Measurements from ENCODE around the gene UBE2O. TPM values are rescaled to one million over a fixed set of nuclear protein-coding genes. Genes with fewer than 3 reads are reported as not detected.

The UBE2O gene
- total RNA-seq, 1 donor from 2014 or later: 19.3 TPM

DNA sequence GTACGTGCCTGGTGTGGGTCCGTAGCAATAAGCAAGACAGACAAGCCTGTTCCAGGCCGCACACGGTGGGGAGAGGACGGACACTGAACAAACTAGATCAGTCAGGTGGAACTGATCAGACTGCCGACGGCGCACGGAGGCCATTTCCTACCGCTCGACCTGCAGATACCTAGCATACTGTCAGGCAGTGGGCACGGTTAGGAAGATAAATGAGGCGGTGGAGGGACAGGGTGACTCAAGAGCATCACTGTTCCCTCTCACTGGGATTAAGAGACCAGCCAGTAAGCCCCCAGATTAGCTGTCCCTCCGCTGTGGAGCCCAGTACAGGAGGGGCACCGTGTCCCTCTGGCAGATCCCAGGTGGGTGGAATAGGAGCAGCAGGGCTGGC is 19.3 kb upstream of the UBE2O start:
- no peak overlapping the region for H3K27ac ChIP-seq
- no peak overlapping the region for H3K4me3 ChIP-seq
- peaks cover 41% of the 10 kb centered on the region for H3K36me3 ChIP-seq
- no peaks in the 10 kb centered on the region for H3K9me3 ChIP-seq
- intact Hi-C loops (cut with DNase I): no loop called here
- ATAC-seq (no peak), DNase-seq (no peak)
- TF ChIP-seq, protein P1, sequence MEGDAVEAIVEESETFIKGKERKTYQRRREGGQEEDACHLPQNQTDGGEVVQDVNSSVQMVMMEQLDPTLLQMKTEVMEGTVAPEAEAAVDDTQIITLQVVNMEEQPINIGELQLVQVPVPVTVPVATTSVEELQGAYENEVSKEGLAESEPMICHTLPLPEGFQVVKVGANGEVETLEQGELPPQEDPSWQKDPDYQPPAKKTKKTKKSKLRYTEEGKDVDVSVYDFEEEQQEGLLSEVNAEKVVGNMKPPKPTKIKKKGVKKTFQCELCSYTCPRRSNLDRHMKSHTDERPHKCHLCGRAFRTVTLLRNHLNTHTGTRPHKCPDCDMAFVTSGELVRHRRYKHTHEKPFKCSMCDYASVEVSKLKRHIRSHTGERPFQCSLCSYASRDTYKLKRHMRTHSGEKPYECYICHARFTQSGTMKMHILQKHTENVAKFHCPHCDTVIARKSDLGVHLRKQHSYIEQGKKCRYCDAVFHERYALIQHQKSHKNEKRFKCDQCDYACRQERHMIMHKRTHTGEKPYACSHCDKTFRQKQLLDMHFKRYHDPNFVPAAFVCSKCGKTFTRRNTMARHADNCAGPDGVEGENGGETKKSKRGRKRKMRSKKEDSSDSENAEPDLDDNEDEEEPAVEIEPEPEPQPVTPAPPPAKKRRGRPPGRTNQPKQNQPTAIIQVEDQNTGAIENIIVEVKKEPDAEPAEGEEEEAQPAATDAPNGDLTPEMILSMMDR (IDR thresholded peaks at IDR 0.05): no peak
- no peaks in the 10 kb centered on the region for H3K4me1 ChIP-seq
- no peaks in the 10 kb centered on the region for H3K27me3 ChIP-seq

DNA sequence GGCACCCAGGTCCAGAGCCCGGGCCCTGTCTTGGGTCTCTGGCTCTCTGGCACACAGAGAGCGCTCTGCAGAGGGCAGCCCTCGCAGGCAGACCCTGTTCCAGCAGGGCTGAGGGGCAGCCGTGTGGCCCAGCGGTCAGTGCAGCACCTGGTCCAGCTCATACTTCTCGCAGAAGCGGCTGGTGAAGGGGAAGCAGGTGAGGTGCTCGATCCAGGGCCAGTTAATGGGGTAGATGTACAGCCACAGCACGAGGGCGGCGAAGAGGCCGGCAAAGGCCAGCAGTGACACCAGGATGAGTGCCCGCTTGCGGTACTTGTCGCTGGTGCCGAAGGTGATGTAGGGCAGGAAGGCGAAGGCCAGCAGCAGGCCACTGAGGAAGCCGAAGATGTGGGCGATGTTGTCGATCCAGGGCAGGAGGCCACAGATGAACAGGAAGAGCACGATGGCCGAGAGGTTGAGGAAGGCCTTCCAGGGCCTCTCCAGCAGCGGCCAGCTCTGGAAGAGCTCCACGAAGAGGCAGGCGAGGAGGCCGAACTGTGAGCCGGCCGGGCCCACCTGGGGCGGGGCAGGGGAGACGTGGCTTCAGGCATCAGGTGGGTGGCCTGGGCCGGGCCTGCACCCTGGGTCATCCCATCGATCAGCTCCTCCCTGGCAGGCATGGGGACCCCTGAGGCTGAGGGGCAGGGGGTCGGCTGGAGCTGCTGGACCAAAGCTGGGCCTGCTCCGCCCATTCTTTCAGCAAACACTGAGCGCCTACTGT is 18.7 kb upstream of the UBE2O start:
- Histone ChIP-seq H3K36me3 (peaks cover 41% of the 10 kb centered on the region), H3K27me3 (no peaks in the 10 kb centered on the region), H3K27ac (no peak overlapping the region), H3K9me3 (no peaks in the 10 kb centered on the region), H3K4me1 (no peaks in the 10 kb centered on the region), H3K4me3 (no peak overlapping the region)
- no peak for DNase-seq
- TF ChIP-seq, protein P1 (IDR thresholded peaks at IDR 0.05): no peak
- intact Hi-C loops (cut with DNase I): no loop called here
- ATAC-seq: no peak

DNA sequence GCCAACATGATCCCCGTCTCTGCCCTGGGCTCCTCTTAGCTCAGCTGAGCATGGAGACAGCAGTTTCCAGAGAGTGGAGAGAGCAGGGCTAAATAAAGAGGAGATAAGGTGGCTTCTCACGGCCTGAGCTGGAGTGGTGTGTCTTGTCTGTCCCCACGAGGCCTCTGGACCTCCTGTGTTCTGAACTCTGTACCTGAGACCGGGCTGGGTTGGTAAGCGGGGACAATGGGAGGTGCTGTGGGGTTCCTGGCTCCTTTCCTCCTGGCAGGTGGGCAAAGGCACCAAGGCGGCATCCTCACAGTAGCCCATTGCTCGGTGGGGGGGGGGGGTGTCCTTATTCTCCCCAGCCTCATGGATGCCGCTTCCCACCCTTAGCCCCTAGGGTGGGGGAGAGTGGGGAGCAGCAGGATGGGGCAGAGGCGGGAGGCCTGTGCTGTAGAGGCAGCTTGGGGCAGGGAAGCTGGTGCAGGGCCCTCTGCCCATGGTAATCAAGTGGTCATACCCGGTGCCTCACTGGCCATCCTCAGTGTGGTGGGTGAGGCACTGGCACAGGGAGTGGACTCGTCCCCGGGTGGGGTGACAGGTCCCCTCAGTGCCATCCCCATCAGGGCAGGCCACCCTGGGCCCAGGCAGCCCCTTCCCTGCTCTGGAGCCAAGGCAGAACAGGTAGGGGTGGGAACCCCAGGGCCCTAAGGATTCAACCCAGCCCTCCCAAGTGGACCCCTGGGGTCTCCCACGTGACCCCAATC is 17.2 kb upstream of the UBE2O start:
- Histone ChIP-seq H3K27me3 (no peaks in the 10 kb centered on the region), H3K4me3 (no peak overlapping the region), H3K27ac (no peak overlapping the region), H3K36me3 (peaks cover 41% of the 10 kb centered on the region), H3K4me1 (peaks cover 6% of the 10 kb centered on the region), H3K9me3 (no peaks in the 10 kb centered on the region)
- ATAC-seq (no peak), DNase-seq (no peak)
- intact Hi-C loops (cut with DNase I): loop anchor here (5.0 kb wide), 1 partner anchor 37 kb away; no protein-coding TSS in a partner anchor
- TF ChIP-seq, protein P1 (IDR thresholded peaks at IDR 0.05): no peak

DNA sequence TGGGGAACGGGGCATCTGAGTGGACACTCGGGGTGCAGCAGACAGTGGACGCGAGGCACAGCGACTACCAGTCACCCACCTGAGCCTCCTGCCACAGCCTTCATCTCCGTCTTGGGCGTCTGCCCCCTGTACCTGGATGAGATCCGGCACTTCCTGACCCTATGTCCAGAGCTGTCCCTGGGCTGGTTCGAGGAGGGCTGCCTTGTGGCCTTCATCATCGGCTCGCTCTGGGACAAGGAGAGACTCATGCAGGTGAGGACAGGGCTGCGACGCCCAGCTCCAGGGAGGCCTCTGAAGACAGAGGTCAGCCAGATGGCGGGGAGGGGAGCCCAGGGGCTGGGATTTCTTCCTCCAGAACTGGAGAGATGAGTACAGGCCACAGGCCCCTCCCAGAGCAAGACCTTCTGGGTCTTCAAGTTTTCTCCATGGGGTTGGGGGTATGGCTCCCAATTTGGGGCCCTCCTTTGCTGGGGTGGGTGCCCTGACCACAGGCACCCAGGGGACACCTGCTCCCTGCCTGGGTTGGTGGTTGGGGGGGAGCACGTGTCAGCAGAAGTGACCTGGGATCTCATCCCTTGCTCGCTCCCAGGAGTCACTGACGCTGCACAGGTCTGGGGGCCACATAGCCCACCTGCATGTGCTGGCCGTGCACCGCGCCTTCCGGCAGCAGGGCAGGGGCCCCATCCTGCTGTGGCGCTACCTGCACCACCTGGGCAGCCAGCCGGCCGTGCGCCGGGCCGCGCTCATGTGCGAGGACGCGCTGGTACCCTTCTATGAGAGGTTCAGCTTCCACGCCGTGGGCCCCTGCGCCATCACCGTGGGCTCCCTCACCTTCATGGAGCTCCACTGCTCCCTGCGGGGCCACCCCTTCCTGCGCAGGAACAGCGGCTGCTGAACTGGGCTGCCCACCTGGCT is 16.4 kb upstream of the UBE2O start:
- no peak overlapping the region for H3K4me3 ChIP-seq
- H3K27ac ChIP-seq: no peak overlapping the region
- H3K9me3 ChIP-seq: no peaks in the 10 kb centered on the region
- intact Hi-C loops (cut with DNase I): loop anchor here (5.0 kb wide), 1 partner anchor 38 kb away; no protein-coding TSS in a partner anchor
- H3K4me1 ChIP-seq: peaks cover 6% of the 10 kb centered on the region
- DNase-seq: no peak
- H3K36me3 ChIP-seq: peaks cover 34% of the 10 kb centered on the region
- H3K27me3 ChIP-seq: no peaks in the 10 kb centered on the region
- TF ChIP-seq, protein P1 (IDR thresholded peaks at IDR 0.05): no peak
- ATAC-seq: no peak

DNA sequence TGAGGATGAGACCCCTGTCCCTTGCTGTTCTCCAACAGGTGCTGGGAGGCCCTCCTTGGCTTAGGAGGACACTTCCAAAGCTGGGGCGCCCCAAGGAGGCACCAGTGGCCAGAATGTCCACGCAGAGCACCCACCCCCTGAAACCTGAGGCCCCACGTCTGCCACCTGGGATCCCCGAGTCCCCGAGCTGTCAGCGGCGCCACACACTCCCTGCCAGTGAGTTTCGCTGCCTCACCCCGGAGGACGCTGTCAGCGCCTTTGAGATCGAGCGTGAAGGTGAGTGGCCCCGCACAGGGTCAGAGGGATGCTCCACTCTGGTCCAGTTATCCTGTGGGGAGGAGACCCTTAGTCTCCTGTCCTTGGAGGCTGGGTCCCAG is 15.7 kb upstream of the UBE2O start:
- Histone ChIP-seq H3K9me3 (no peaks in the 10 kb centered on the region), H3K36me3 (peaks cover 26% of the 10 kb centered on the region), H3K27ac (no peak overlapping the region), H3K4me1 (peaks cover 6% of the 10 kb centered on the region), H3K4me3 (no peak overlapping the region), H3K27me3 (no peaks in the 10 kb centered on the region)
- no peak for DNase-seq
- TF ChIP-seq, protein P1 (IDR thresholded peaks at IDR 0.05): no peak
- no peak for ATAC-seq
- intact Hi-C loops (cut with DNase I): loop anchor here (5.0 kb wide), 1 partner anchor 39 kb away; no protein-coding TSS in a partner anchor
